Measurements from ENCODE around the gene WBP1L. TPM values are rescaled to one million over a fixed set of nuclear protein-coding genes. Genes with fewer than 3 reads are reported as not detected.

The WBP1L gene
- total RNA-seq, 1 donor from 2014 or later, result 30.7 TPM

DNA sequence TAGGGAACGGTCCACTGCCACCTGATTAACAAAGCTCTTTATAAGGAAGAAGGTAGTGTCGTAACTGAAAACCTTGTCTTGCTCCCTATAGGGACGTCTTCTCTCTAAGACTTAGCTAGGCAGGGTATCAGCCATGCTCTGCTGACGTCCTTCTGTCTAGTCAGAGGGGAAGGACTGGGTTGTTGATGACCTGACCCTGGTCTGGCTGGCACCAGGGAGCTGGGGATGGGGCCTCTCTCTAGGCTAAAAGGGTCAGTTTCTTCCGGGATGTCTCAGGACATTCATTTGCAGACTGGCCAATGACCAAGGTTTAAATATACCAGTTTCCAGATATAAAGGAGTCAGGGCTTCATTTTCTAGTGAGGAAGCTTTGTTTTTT is 83.8 kb downstream of the WBP1L start:
- TF ChIP-seq, protein P1, sequence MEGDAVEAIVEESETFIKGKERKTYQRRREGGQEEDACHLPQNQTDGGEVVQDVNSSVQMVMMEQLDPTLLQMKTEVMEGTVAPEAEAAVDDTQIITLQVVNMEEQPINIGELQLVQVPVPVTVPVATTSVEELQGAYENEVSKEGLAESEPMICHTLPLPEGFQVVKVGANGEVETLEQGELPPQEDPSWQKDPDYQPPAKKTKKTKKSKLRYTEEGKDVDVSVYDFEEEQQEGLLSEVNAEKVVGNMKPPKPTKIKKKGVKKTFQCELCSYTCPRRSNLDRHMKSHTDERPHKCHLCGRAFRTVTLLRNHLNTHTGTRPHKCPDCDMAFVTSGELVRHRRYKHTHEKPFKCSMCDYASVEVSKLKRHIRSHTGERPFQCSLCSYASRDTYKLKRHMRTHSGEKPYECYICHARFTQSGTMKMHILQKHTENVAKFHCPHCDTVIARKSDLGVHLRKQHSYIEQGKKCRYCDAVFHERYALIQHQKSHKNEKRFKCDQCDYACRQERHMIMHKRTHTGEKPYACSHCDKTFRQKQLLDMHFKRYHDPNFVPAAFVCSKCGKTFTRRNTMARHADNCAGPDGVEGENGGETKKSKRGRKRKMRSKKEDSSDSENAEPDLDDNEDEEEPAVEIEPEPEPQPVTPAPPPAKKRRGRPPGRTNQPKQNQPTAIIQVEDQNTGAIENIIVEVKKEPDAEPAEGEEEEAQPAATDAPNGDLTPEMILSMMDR (IDR thresholded peaks at IDR 0.05; ENCODE audit: unreplicated experiment), result no peak
- H3K9me3 Mint-ChIP-seq (ENCODE audit: low read depth), result peaks cover 5% of the 10 kb centered on the region
- H3K27me3 Mint-ChIP-seq, result peaks cover 11% of the 10 kb centered on the region
- no peaks in the 10 kb centered on the region for H3K36me3 Mint-ChIP-seq (ENCODE audit: insufficient read depth)
- no peak overlapping the region for H3K27ac Mint-ChIP-seq
- H3K4me1 Mint-ChIP-seq (ENCODE audit: low read depth), result no peaks in the 10 kb centered on the region
- no peak for DNase-seq (ENCODE audit: low spot score, unreplicated experiment)
- H3K4me3 Mint-ChIP-seq (ENCODE audit: low read depth), result no peak overlapping the region

DNA sequence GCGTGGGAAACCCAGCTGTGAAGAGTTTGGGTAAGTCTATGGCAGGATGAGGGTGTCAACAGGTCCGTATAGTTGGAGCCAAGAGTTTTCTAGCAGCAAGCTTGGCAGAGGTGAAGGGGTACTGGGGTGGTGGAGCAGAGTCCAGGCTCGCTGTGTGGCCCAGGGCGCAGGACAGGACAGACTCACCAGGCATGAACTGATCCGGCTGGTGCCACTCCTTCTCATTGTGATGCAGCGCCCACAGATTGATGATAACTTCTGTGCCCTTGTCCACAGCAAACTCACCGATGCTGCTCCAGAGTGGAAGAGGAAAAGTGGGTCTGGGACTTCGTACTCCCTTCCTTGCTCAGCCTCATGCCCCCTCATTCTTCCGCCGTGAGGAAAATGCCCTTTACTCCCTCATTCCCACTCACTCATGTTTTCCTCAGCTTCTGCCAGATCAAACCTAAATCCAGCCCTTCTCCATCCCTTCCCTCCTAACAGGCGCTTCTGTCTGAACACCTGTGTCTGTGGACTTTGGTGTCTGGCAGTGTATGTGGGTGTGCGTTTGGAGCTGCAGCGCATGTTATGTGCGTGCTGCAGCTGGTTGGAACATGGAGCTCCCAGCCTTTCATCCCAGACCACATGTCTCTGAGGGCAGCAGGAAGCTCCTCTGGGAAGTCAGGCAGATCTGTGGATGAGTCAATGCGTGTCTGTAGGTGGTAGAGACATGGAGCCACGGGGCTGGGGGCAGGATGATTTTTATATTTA is 87.7 kb downstream of the WBP1L start:
- DNase-seq (ENCODE audit: low spot score, unreplicated experiment), result no peak
- H3K4me1 Mint-ChIP-seq (ENCODE audit: low read depth), result no peaks in the 10 kb centered on the region
- no peaks in the 10 kb centered on the region for H3K36me3 Mint-ChIP-seq (ENCODE audit: insufficient read depth)
- no peak overlapping the region for H3K27ac Mint-ChIP-seq
- no peaks in the 10 kb centered on the region for H3K9me3 Mint-ChIP-seq (ENCODE audit: low read depth)
- no peak overlapping the region for H3K4me3 Mint-ChIP-seq (ENCODE audit: low read depth)
- H3K27me3 Mint-ChIP-seq, result peaks cover 17% of the 10 kb centered on the region
- TF ChIP-seq, protein P1 (IDR thresholded peaks at IDR 0.05; ENCODE audit: unreplicated experiment), result no peak

DNA sequence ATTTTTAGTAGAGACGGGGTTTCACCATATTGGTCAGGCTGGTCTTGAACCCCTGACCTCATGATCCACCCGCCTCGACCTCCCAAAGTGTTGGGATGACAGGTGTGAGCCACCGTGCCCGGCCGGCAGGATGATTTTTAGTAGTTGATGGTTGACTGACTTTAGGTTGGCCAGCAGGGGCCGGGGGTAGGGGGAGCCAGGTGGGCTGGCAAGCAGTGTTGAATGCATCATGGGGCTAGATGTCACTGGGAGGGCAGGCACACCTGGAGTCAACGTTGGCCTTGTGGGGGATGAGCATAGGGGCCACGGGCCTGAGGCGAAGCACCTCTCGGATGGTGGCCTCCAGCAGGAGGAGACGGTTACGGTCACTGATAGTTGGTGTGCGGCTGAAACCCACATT is 88.5 kb downstream of the WBP1L start:
- TF ChIP-seq, protein P1 (IDR thresholded peaks at IDR 0.05; ENCODE audit: unreplicated experiment), result no peak
- H3K4me3 Mint-ChIP-seq (ENCODE audit: low read depth), result no peak overlapping the region
- no peaks in the 10 kb centered on the region for H3K9me3 Mint-ChIP-seq (ENCODE audit: low read depth)
- peaks cover 17% of the 10 kb centered on the region for H3K27me3 Mint-ChIP-seq
- no peak for DNase-seq (ENCODE audit: low spot score, unreplicated experiment)
- H3K36me3 Mint-ChIP-seq (ENCODE audit: insufficient read depth), result no peaks in the 10 kb centered on the region
- no peak overlapping the region for H3K27ac Mint-ChIP-seq
- H3K4me1 Mint-ChIP-seq (ENCODE audit: low read depth), result no peaks in the 10 kb centered on the region

DNA sequence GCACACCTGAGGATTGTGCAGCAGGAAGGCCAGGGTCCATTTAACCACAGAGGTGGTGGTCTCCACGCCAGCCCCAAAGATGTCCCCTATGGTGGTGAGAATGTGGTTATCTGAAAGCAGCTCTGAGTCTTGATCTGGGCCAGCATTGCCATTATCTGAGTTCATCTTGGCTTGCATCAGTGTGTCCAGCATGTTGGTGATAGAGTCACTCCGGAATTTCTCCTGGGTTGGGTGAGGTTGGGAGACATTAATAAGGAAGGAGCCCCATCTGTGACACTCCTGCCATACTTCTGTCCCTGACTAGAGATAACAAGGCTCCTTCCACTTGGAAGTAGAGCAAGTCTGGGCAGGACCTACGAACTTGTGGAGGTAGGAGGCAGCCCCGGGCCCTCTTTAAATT is 89.2 kb downstream of the WBP1L start:
- TF ChIP-seq, protein P1 (IDR thresholded peaks at IDR 0.05; ENCODE audit: unreplicated experiment), result no peak
- Mint-ChIP-seq H3K4me1 (ENCODE audit: low read depth) (no peaks in the 10 kb centered on the region), H3K36me3 (ENCODE audit: insufficient read depth) (no peaks in the 10 kb centered on the region), H3K4me3 (ENCODE audit: low read depth) (no peak overlapping the region), H3K27me3 (peaks cover 17% of the 10 kb centered on the region), H3K27ac (no peak overlapping the region), H3K9me3 (ENCODE audit: low read depth) (peaks cover 4% of the 10 kb centered on the region)
- no peak for DNase-seq (ENCODE audit: low spot score, unreplicated experiment)

DNA sequence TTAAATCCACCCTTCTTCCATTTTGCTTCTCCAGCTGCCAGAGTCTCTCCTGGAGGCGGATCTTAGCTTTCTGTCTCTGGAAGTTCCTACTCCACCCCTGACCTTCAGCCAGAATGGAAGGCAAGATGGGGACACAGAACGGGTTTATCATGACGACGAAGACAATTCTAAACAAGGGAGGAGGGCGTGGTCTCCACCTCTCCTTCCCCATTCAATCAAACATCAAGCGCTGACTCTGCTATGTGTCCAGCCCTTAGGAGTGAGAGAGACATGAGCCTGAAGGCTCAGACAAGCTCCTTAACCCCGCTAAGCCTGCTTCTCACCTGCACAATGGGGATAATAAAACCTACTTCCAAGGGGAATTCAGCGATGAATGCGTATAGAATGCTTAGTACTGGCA is 90.4 kb downstream of the WBP1L start:
- H3K9me3 Mint-ChIP-seq (ENCODE audit: low read depth), result peaks cover 13% of the 10 kb centered on the region
- no peak for DNase-seq (ENCODE audit: low spot score, unreplicated experiment)
- H3K36me3 Mint-ChIP-seq (ENCODE audit: insufficient read depth), result peaks cover 2% of the 10 kb centered on the region
- no peak overlapping the region for H3K4me3 Mint-ChIP-seq (ENCODE audit: low read depth)
- TF ChIP-seq, protein P1 (IDR thresholded peaks at IDR 0.05; ENCODE audit: unreplicated experiment), result no peak
- no peaks in the 10 kb centered on the region for H3K4me1 Mint-ChIP-seq (ENCODE audit: low read depth)
- H3K27me3 Mint-ChIP-seq, result peaks cover 17% of the 10 kb centered on the region
- H3K27ac Mint-ChIP-seq, result no peak overlapping the region
